CD4-positive, alpha-beta T cell treated with Interferon gamma for 1 hour (primary cell): Measurements from ENCODE around the gene SMARCAD1.

ENCODE experiments used
- DNase-seq: peaks from one replicate; pipeline ENCODE4 v3.0.0-alpha.2; 2020

The SMARCAD1 gene, protein sequence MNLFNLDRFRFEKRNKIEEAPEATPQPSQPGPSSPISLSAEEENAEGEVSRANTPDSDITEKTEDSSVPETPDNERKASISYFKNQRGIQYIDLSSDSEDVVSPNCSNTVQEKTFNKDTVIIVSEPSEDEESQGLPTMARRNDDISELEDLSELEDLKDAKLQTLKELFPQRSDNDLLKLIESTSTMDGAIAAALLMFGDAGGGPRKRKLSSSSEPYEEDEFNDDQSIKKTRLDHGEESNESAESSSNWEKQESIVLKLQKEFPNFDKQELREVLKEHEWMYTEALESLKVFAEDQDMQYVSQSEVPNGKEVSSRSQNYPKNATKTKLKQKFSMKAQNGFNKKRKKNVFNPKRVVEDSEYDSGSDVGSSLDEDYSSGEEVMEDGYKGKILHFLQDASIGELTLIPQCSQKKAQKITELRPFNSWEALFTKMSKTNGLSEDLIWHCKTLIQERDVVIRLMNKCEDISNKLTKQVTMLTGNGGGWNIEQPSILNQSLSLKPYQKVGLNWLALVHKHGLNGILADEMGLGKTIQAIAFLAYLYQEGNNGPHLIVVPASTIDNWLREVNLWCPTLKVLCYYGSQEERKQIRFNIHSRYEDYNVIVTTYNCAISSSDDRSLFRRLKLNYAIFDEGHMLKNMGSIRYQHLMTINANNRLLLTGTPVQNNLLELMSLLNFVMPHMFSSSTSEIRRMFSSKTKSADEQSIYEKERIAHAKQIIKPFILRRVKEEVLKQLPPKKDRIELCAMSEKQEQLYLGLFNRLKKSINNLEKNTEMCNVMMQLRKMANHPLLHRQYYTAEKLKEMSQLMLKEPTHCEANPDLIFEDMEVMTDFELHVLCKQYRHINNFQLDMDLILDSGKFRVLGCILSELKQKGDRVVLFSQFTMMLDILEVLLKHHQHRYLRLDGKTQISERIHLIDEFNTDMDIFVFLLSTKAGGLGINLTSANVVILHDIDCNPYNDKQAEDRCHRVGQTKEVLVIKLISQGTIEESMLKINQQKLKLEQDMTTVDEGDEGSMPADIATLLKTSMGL

DNA sequence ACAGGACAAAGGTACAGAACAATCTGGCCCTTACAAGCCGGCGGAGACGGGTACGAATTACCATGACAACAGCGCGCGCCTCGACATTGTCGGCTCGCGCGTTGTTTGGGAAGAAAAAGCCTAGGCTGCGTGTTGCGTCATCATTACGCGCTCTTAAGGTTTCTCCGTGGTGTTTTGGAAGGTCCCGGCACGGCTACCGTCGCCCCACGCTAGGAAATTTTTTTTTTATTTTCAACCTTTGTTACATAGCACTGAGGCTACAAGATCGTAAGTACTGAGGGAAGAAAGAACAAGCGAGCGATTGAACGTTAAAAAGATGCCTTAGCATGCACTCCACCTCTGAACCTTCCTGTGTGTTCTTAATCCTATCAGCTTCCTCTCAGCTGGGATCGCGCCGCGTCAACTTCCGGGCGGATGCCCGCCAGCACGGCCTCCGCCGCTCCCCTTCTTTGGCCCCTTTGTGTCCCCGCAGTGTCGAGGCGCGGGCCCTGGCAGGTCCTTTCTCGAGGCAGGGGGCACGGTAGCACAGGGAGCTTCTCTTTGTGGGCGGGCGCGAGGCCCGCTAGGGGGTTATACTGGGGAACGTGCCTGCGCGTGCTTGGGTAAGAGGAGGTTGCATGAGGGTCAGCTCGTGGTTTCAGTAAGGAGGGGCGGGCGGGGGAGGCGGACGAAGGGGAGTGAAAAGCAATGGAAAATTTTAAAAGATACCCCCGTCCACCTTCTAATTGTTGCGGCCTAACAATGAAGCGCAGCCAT is at the start of gene SMARCAD1:
Gene SMARCAD1 (plus strand): TSS at position 397 of the 756 bp plus-strand sequence. CDS start 530 bp downstream, outside the sequence.
- DNase-seq, result peak; percentile 86

DNA sequence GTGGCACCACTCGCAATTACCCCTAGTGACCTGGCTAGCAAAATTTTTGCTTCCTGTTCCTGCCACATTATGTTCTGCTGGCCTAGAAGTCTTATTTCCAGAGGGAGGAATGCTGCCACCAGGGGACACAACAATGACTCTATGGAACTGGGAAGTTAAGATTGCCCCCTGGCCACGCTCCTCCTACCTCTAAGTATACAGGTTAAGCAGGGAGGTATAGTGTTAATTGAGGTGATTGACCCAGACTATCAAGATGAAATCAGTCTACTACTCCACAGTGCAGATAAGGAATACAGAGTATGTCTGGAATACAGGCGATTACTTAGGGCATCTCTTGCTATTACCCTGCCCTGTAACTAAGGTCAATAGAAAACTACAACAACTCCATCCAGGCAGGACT is 48.8 kb upstream of the SMARCAD1 start:
- no peak for DNase-seq

DNA sequence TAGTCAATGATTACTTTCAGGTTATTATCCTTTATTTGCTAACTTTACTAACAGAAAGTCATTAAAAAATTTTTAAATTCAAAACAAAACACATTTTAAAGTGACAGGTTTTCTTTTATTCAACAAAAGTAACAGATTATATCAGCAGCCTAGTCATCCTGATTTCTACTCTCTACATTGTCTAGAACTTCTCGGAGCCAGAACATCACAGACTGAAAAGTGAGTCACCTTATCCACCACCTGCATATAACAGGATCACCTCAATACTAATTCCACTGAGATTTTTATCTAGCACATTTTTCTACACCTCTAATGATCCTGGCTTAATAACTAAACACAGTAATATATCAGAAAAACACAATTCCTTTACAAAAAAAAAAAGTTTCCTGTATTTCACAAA is 47.9 kb upstream of the SMARCAD1 start:
- DNase-seq, result no peak

DNA sequence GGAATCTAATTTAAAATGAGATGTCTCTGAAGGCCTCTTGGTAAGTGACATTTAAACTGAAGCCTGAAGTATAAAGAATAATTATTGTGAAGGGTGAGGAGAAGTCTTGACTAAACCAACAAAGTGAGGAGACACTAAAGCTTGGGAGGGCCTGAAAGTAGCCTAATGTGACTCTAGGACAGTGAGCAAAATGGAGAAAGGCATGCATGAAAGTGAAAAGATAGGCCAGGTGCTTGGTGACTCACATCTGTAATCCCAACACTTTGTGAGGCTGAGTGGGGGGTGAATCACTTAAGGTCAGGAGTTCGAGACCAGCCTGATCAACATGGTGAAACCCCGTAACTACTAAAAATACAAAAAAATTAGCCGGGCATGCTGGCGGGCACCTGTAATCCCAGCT is 46.9 kb upstream of the SMARCAD1 start:
- no peak for DNase-seq

DNA sequence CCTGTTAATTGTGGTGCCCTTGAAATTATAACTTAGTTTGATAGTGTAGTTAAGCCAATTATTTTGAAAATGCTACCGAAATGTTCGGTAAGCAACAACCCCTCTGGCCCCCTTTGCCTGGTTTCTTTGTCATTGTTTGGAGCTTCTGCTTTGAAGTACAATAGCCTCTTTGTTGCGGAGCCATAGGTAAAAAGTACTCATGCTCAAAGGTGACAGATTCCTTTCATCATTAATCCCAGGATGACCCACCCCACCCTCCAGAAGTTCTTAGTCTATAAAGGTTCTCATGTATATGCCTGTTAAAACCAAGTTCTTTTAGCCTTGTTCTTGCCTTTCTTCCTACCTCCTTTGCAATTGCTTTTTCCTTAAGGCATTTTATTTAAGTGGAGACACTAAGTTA is 42.4 kb upstream of the SMARCAD1 start:
- no peak for DNase-seq

DNA sequence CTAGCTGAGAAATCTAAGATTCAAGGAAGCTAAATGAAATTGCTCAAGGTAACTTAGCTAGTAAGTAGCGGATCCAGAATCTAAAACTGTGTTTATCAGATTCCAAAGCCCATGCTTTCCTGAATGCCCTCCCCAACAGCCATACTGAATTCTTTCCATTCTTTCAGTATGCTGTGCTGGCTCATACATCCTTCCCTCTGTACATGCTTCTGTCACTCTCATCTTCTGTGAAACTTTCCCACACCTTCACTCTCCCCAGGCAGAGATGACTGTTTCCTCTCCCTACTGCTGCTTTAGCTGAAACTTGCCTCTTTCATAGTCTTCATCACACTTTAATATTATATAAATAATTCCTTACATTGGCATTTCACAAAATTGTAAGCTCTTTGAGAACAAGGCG is 39.3 kb upstream of the SMARCAD1 start:
- no peak for DNase-seq

DNA sequence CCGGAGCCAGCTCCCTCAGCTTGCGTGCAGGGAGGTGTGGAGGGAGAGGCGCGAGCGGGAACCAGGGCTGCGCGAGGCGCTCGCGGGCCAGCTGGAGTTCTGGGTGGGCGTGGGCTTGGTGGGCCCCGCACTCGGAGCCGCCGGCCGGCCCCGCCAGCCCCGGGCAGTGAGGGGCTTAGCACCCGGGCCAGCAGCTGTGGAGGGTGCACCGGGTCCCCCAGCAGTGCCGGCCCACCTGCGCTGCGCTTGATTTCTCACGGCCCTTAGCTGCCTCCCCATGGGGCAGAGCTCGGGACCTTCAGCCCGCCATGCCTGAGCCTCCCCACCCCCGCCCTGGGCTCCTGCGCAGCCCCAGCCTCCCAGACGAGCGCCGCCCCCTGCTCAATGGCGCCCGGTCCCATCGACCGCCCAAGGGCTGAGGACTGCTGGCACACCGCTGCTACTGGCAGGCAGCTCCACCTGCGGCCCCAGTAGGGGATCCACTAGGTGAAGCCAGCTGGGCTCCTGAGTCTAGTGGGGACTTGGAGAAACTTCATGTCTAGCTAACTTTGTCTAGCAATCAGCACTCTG is 37.8 kb upstream of the SMARCAD1 start:
- DNase-seq, result no peak

DNA sequence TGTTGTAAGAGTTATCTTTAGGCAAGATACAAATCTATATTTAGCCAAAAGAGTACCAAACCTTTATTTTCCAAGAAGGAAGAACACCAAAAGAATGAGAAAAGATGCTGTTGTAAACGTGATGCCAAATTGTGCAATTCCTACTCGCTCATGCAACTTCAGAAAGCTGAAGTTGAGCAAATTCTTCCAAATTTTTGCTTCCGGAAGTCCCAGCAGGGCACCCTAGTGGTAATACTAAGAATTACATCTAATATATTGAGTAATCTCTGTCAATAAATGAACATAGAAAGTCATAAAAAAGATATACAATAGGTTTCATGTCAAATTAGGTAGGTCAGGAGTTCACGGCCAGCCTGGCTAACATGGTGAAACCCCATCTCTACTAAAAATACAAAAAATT is 36.0 kb upstream of the SMARCAD1 start:
- no peak for DNase-seq

DNA sequence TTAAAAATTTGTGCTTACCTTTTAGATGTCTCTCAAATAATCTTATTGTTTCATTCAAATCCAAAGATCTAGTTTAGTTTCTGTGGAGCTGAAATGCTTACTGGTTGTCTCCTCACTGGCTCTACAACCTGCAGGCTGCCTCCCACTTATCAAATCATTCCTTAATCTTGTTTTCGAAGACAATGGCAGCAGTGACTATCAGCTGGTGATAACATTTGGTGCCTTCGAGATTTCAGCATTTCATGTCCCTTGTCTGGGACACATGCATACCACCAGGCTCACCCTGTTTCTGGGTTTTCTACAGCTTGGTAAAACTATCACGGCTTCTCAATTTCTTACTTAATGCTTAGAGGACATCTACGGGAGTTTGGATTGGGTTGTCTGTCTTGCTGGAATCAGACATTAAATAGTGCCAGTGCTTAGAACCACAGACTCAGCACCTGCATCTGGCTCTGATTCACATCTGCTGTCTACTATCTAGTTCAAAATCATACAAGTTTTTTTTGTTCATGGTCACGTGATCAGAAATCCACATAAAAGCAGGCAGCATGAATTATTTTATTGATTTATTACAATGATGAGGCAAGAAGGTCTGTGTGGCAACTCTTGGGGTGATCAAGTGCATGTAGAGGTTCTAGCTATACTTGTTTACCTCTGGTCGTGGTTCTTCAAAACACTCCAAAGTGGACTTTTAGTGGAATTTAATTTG is 32.0 kb upstream of the SMARCAD1 start:
- no peak for DNase-seq

DNA sequence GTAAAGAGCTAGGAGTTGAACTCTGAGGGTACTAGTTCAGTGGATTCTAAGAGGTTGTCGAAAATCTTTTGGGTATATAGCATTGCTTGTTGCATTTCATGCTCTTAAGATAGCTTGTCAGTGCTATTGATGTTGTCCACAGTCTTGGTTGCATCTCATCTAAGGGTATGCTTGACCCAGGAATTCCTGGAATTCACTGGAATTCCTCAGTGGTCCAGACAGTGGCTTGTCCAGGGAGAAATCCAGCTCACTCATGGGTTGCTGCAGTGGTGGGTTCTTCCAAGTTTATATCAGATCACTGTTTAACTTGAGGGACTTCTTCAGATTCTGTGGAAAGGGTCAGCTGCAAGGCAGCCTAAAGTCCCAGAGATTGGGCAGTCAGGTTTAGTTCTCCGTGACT is 29.8 kb upstream of the SMARCAD1 start:
- DNase-seq, result no peak

DNA sequence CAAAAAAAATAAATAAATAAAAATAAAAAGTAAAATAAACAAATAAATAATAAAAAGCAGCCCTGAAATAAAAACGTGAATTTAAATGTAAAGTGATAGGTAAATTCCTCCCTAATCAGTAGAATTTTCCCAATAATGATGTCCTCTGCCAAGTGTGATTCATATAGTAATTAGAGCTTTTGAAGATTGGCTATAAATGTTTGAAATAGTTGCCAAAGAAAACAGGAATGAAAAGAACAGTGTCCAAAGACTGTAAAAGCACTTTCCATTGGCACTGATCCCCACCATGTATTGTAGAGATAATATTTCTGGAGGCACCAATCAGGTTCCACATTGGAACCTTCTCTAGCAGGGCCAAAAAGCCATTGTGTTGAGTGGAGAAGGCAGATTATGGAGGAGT is 25.9 kb upstream of the SMARCAD1 start:
- no peak for DNase-seq

DNA sequence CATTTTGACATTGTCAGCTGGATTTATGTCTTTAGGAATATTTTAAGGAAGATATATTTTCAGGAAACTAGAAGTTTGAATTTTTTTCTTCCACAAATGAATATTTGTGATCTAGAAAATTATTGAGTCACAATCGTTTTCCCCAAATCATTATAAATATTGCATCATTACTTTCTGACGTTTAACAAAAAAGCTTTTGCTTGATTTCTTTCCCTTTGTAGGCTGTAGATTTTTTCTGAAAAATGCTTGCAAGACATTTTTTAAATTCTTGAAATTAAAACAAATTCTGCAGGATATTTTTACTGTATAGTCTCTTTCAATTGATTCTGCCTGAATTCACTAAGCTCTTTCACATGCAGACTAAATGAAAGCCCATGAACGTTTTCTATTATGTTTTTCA is 4.9 kb upstream of the SMARCAD1 start:
- no peak for DNase-seq

DNA sequence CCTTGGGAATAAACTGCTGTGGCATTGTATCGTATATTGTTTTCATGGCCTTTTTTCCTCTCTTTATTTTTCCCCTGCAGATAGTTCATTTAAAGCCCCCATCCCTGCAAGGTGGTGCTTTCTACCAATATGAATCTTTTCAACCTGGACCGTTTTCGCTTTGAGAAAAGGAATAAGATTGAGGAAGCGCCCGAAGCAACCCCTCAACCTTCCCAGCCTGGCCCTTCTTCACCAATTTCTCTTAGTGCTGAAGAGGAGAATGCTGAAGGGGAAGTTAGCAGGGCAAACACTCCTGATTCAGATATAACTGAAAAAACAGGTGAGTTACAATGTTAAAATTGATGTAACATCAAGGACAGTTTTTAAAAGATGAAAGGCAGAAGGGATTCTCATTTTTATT is 601 bp downstream of the SMARCAD1 start:
- DNase-seq, result no peak

DNA sequence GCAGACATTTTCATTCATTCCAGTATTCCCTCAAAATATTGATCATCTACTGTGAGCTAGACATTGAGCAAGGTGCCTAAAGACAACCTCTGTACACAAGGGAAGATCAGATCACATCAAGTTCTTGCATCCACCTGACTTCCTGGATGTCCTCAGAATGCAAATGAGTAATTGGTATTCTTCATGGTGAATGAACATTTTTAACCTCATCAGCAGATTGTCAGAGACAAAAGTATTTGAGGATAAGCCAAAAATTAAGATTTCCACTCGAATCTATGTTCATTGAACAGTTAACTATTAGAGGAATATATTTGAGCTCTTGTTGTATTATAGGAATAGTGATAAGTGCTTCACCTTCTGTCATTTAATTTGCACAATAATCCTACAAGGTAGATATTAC is 1.3 kb downstream of the SMARCAD1 start:
- no peak for DNase-seq

DNA sequence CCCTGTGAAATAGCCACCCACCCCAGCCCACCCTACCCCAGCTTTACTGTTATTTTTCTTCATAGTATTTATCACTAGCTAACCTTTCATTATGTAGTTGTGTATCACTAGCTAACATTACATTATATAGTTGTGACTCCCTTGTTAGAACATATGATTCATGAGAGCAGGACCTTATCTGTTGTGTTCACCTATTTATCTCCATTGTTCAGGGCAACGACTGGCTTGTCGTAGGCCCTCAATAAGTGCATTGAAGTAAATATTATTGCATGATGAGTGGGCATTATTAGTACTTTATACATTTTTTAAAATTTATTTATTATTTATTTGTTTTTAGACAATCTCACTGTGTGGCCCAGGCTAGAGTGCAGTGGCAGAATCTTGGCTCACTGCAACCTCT is 4.2 kb downstream of the SMARCAD1 start:
- DNase-seq, result no peak

DNA sequence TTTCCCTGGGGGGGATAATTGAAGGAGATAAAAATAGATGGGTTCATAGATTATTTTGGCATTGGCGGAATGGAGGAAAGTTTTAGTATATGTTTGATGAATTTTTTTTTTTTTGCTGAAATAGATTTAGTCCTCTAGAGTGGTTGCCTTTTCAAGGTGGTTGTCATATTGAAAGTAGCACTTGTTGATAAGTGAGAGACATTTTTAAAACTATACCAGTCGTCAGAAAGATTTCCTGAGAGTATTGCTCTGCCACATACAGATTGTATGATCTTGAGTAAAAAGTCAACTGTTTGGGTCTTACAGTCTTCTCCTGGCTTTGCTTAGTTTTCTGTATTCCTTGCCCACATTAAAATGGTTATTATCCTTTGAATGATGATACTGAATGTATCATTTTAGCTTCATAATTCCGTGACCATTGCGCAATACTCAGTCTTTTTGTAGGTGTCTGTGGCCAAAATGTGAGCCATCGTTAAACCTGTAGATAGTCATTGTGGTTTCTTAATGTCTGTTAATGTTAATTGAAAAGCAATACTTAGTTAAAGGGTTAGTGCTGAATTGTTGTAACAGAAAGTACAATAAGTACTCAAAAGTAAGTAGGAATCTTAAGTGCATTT is 7.1 kb downstream of the SMARCAD1 start:
- no peak for DNase-seq

DNA sequence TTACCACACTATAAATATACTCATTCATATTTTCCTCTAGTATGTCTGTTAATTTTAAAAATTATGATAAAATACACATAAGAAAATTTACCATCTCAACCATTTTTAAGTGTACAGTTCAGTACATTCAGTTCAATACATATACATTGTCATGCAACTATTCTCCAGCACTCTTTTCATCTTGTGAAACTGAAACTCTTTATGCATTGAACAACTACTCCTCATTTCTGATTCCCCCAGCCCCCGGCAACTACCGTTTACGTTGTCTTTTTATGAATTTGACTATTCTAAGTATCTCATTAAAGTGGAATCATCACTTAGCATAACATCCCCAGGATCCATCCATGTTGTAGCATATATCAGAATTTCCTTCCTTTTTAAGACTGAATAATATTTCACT is 8.7 kb downstream of the SMARCAD1 start:
- DNase-seq, result no peak

DNA sequence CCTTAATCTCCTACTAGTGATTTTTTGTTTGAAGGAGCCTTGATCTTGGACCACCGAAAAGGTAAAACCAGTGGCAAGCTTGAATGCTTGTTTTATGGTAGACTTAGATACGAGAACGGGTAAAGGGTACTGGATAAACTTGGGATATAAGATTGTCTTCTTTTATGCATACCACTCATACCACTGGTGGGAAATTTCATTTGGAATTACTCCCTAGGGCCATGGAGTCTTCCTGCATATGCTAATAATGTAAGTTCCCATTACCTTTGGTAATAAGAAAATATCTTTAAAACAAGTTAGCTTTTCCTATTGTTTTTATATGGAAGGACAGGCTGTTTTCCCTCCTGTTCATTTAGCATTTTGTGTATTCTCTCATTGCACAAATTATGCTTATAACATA is 11.7 kb downstream of the SMARCAD1 start:
- no peak for DNase-seq

DNA sequence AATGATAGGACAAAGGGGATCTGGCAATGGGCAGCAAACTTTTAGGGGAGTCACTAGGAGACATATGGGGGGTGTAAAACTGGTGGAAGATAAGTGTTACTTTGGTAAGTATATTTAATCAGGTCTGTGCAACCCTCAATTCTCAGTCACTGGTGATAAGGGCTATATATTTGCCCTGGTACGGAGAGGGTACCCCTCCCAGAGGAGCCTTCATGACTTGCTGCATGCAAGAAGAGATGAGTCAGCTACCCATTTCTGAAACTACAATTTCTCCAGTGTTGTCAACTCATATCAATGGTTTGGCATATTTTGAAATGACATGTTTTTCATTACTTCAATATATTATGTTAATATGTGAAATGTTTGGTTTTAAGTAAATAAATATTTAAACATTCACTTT is 14.3 kb downstream of the SMARCAD1 start:
- no peak for DNase-seq

DNA sequence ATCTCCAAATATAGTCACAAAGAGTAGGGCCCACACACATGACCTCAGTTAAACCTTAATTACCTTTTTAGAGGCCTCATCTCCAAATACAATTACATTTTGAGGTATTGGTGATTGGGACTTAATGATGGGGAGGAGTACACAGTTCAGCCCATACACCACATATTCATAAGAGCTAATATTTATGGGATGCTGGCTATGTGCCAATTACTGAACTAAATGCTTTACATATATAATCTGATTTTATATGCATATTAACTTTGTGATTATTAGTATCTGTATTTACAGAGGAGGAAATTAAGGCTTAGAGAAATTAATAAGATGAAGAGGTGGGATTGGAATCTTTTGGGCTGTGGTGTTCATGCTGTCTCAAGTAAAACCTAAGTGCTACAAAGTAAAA is 17.8 kb downstream of the SMARCAD1 start:
- DNase-seq, result no peak

DNA sequence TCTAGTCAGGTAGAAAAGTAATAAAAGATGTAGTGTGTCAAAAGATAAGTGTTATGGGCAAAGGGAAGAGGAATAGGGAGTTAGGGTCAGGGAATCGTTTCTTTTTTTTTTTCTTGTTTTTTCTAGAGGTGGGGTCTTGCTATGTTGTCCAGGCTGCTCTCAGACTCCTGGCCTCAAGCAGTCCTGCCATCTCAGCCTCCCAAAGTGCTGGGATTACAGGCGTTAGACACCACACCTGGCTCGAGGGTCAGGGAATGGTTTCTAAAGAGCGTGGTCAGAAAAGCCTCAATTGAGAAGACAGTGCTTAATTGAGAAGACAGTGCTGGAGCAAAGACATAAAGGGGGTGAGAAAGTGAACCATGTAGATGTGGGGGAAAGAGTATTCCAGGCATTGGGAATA is 19.1 kb downstream of the SMARCAD1 start:
- DNase-seq, result no peak
